HepG2 (cell line): ENCODE data around the gene RPS23.

Experiments used
- CTCF ChIP-seq: sonication (generic); formaldehyde crosslinking; IDR thresholded peaks from 2 replicates; pipeline ENCODE4 v1.5.0; 2020; ENCODE audit warnings: mild to moderate bottlenecking, missing genetic modification reagents, moderate library complexity
- FOXM1 ChIP-seq: sonication (generic); formaldehyde crosslinking; IDR thresholded peaks from 2 replicates; pipeline ENCODE4 v1.5.0; 2020; ENCODE audit warnings: missing genetic modification reagents
- GATAD2A ChIP-seq: IDR thresholded peaks from 2 replicates; pipeline ENCODE4 v1.6.1; 2016
- KDM1A ChIP-seq: IDR thresholded peaks from 2 replicates; pipeline ENCODE4 v1.6.1; 2016; ENCODE audit warnings: missing compliant biosample characterization
- NCOR1 ChIP-seq: fragments of 200-600 bp; sonication (generic); IDR thresholded peaks from 2 replicates; pipeline ENCODE4 v1.7.0; 2017; ENCODE audit warnings: antibody characterized with exemption, low read length, borderline replicate concordance
- RXRB ChIP-seq: IDR thresholded peaks from 2 replicates; pipeline ENCODE4 v1.6.1; 2016; ENCODE audit warnings: borderline replicate concordance, missing genetic modification reagents, missing compliant biosample characterization
- SP2 ChIP-seq: sonication (generic); formaldehyde crosslinking; IDR thresholded peaks from 2 replicates; pipeline ENCODE4 v1.5.1; 2020; ENCODE audit warnings: mild to moderate bottlenecking, missing genetic modification reagents
- TAF1 ChIP-seq: sonication (generic); formaldehyde crosslinking; IDR thresholded peaks from 2 replicates; pipeline ENCODE4 v1.4.0; 2020; ENCODE audit warnings: missing genetic modification reagents
- THAP9 ChIP-seq: sonication (generic); formaldehyde crosslinking; IDR thresholded peaks from 2 replicates; pipeline ENCODE4; 2020; ENCODE audit warnings: missing genetic modification reagents, mild to moderate bottlenecking, borderline replicate concordance
- ZNF101 ChIP-seq: sonication (generic); formaldehyde crosslinking; IDR thresholded peaks from 2 replicates; pipeline ENCODE4 v1.4.0; 2020; ENCODE audit warnings: mild to moderate bottlenecking, low read depth, missing genetic modification reagents, borderline replicate concordance
- ZNF274 ChIP-seq: sonication (generic); formaldehyde crosslinking; IDR thresholded peaks from 2 replicates; pipeline ENCODE4 v1.5.1; 2020; ENCODE audit warnings: mild to moderate bottlenecking, missing genetic modification reagents

GRCh38 chr5:82309091-82309531 is 31.0 kb upstream of the RPS23 start:
- TF ChIP-seq TAF1, result no peak
- no peak for TF ChIP-seq GATAD2A (CRISPR knock-in tag)
- TF ChIP-seq ZNF101 (CRISPR knock-in tag), result no peak
- TF ChIP-seq THAP9 (CRISPR knock-in tag), result no peak
- TF ChIP-seq KDM1A (CRISPR knock-in tag), result no peak
- TF ChIP-seq FOXM1 (CRISPR knock-in tag), result no peak
- TF ChIP-seq CTCF (CRISPR knock-in tag), result no peak
- TF ChIP-seq NCOR1, result no peak
- TF ChIP-seq SP2 (CRISPR knock-in tag), result no peak
- no peak for TF ChIP-seq RXRB (CRISPR knock-in tag)
- TF ChIP-seq ZNF274, result no peak
